Fibroblast of lung (primary cell): ENCODE measurements around the gene TTBK2.

ENCODE experiments used
- EZH2 ChIP-seq: IDR thresholded peaks from 2 replicates; pipeline ENCODE4 v1.5.1; 2012; ENCODE audit warnings: low read length, control low read depth, mild to moderate bottlenecking; ENCODE audit errors: missing control alignments
- TF ChIP-seq, protein P1 (sequence below), 2 donors: IDR thresholded peaks in 1 of 2; conservative IDR thresholded peaks in 1 of 2; 1 replicate in 1 of 2; 2 replicates in 1 of 2; pipeline ENCODE4 v1.5.1; 2011 to 2012; ENCODE audit warnings: low read length in 2 of 2, control low read depth in 1 of 2, inconsistent platforms in 1 of 2, low read depth in 1 of 2, mild to moderate bottlenecking in 1 of 2

DNA sequence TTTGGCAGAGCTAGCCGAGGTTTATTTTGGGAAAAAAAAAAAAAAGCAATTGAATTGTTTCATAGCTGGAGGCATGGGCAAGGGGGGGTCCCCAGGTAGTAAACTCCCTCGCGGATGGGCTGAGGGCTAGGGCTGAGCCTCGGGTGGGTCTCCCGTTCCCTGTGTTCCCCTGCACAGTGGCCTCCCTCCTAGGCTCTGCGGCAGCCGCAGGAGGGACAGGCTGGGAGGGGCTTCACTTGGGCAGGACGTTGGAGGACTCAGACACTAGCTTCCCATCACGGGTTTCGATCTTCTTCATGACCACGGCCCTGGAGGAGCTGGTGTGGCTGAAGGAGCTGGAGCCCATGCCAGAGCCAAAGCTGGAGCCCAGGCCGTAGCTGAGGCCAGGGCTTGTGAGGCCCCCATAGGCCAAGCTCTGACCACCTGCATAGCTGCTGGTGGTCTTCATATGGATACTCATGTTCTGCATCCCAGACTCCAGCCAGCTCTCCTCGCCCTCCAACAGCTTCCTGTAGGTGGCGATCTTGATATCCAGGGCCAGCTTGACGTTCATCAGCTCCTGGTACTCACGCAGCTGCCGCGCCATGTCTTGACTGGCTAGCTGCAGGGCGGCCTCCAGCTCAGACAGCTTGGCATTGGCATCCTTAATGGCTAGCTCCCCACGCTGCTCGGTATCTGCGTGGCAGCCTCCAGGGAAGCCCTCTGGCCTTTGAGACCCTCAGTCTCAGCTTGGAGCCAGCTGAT is 119.7 kb downstream of the TTBK2 start:
- TF ChIP-seq EZH2 = no peak
- TF ChIP-seq, protein P1, sequence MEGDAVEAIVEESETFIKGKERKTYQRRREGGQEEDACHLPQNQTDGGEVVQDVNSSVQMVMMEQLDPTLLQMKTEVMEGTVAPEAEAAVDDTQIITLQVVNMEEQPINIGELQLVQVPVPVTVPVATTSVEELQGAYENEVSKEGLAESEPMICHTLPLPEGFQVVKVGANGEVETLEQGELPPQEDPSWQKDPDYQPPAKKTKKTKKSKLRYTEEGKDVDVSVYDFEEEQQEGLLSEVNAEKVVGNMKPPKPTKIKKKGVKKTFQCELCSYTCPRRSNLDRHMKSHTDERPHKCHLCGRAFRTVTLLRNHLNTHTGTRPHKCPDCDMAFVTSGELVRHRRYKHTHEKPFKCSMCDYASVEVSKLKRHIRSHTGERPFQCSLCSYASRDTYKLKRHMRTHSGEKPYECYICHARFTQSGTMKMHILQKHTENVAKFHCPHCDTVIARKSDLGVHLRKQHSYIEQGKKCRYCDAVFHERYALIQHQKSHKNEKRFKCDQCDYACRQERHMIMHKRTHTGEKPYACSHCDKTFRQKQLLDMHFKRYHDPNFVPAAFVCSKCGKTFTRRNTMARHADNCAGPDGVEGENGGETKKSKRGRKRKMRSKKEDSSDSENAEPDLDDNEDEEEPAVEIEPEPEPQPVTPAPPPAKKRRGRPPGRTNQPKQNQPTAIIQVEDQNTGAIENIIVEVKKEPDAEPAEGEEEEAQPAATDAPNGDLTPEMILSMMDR (conservative IDR thresholded peaks at IDR 0.05 in 1 of 2, IDR thresholded peaks at IDR 0.05 in 1 of 2; ENCODE audit: low read depth in 1 of 2, low read length in 2 of 2) = no peak
